Upper lobe of left lung (tissue), 4 donors: ENCODE data around the gene NTPCR.

Experiments
- CTCF ChIP-seq, 6 experiments: fragments of 450-650 bp in 4 of 6; fragments of 200-600 bp in 2 of 6; sonication (generic) in 2 of 6; IDR thresholded peaks; one replicate each; pipeline ENCODE4 v1.5.1; 2016 to 2019; ENCODE audit warnings: antibody characterized with exemption in 6 of 6
- POLR2A ChIP-seq, 4 donors: fragments of 450-650 bp; IDR thresholded peaks; one replicate each; pipeline ENCODE4 v1.5.1; 2016 to 2017; ENCODE audit warnings: antibody characterized with exemption in 4 of 4, mild to moderate bottlenecking in 2 of 4
- POLR2AphosphoS5 ChIP-seq, 2 donors: sonication (generic); formaldehyde crosslinking; IDR thresholded peaks; one replicate each; pipeline ENCODE4 v1.5.1; 2017; ENCODE audit warnings: antibody characterized with exemption in 2 of 2

- TF ChIP-seq CTCF (IDR thresholded peaks at IDR 0.05) = no peak
- TF ChIP-seq POLR2A (IDR thresholded peaks at IDR 0.05) = no peak
- no peak for TF ChIP-seq POLR2AphosphoS5 (IDR thresholded peaks at IDR 0.05)
Observed at GRCh38 chr1:233031521-233031920, 81.1 kb downstream of the NTPCR start.
